RWPE2 (cell line): ENCODE measurements around the gene VPS13C.

Experiments used
- ATAC-seq: fragments of 200-7000 bp; cut with Tn5 transposase; 3 replicates; pipeline ENCODE4 v1.9.1; 2021; ENCODE audit warnings: low read depth
- DNase-seq: peaks from one replicate; pipeline ENCODE4 v3.0.0-alpha.2; 2020; ENCODE audit warnings: low spot score
- H3K27ac ChIP-seq: fragments of 450-650 bp; 2 replicates; pipeline ENCODE4 v1.5.1; 2017; ENCODE audit warnings: mild to moderate bottlenecking; ENCODE audit not compliant: poor library complexity, severe bottlenecking
- H3K27me3 ChIP-seq: fragments of 250-450 bp; sonication (Bioruptor Pico); 2 replicates; pipeline ENCODE4 v1.5.1; 2021; ENCODE audit warnings: mild to moderate bottlenecking, moderate library complexity; ENCODE audit not compliant: insufficient read depth, poor library complexity, severe bottlenecking
- H3K36me3 ChIP-seq: fragments of 250-450 bp; sonication (Bioruptor Pico); 2 replicates; pipeline ENCODE4 v1.5.1; 2020; ENCODE audit warnings: low read depth, mild to moderate bottlenecking, moderate library complexity
- H3K4me1 ChIP-seq: fragments of 250-450 bp; sonication (Bioruptor Pico); 2 replicates; pipeline ENCODE4 v1.5.1; 2021; ENCODE audit warnings: mild to moderate bottlenecking, moderate library complexity; ENCODE audit not compliant: insufficient read depth, poor library complexity, severe bottlenecking
- H3K4me3 ChIP-seq: fragments of 250-450 bp; sonication (Bioruptor Pico); 2 replicates; pipeline ENCODE4 v1.5.1; 2021; ENCODE audit warnings: mild to moderate bottlenecking, moderate library complexity; ENCODE audit not compliant: severe bottlenecking
- H3K9me3 ChIP-seq: fragments of 250-450 bp; sonication (Bioruptor Pico); 2 replicates; pipeline ENCODE4 v1.5.1; 2021; ENCODE audit warnings: mild to moderate bottlenecking, moderate library complexity; ENCODE audit not compliant: severe bottlenecking
- CTCF ChIP-seq: fragments of 450-650 bp; IDR thresholded peaks from one replicate; pipeline ENCODE4 v1.5.1; 2017; ENCODE audit warnings: mild to moderate bottlenecking, moderate library complexity; ENCODE audit not compliant: poor library complexity, severe bottlenecking

VPS13C gene

GRCh38 chr15:61869656-61870055 is 190.6 kb downstream of the VPS13C start:
- H3K4me3 ChIP-seq = no peak overlapping the region
- no peaks in the 10 kb centered on the region for H3K27me3 ChIP-seq
- H3K4me1 ChIP-seq = no peaks in the 10 kb centered on the region
- DNase-seq = no peak
- no peak for ATAC-seq
- no peak overlapping the region for H3K27ac ChIP-seq
- peaks cover 37% of the 10 kb centered on the region for H3K36me3 ChIP-seq
- no peak for TF ChIP-seq CTCF
- H3K9me3 ChIP-seq = no peaks in the 10 kb centered on the region

DNA sequence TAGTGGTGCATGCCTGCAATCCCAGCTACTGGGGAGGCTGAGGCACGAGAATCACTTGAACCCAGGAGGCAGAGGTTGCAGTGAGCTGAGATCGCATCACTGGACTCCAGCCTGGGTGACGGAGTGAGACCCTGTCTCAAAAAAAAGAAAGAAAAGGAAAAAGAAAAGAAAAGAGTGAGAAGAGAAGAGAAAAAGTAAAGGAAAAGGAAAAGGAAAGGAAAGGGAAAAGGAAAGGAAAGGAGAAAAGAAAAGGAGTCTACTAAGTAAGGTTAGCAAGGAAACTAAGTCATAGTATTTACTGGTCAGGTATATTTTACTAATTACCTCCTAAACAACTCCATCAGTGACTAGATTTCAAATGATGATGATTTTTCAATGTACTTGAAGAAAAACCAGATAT is 198.3 kb downstream of the VPS13C start:
- H3K36me3 ChIP-seq = peaks cover 6% of the 10 kb centered on the region; the same call in 1 of the 2 replicates
- no peak for TF ChIP-seq CTCF
- ATAC-seq (no peak), DNase-seq (no peak)
- no peaks in the 10 kb centered on the region for H3K27me3 ChIP-seq
- H3K4me1 ChIP-seq = no peaks in the 10 kb centered on the region
- no peak overlapping the region for H3K27ac ChIP-seq
- H3K9me3 ChIP-seq = no peaks in the 10 kb centered on the region
- H3K4me3 ChIP-seq = no peak overlapping the region

- no peak for DNase-seq
- Histone ChIP-seq H3K4me3 (no peak overlapping the region), H3K4me1 (no peaks in the 10 kb centered on the region)
Measured at GRCh38 chr15:61857169-61857829, 202.9 kb downstream of the VPS13C start.

GRCh38 chr15:61856295-61856694 is 204.0 kb downstream of the VPS13C start:
- no peak overlapping the region for H3K4me3 ChIP-seq
- H3K9me3 ChIP-seq = no peaks in the 10 kb centered on the region
- no peak for ATAC-seq
- no peaks in the 10 kb centered on the region for H3K4me1 ChIP-seq
- no peaks in the 10 kb centered on the region for H3K27me3 ChIP-seq
- peaks cover 11% of the 10 kb centered on the region; the same call in 1 of the 2 replicates for H3K36me3 ChIP-seq
- no peak for TF ChIP-seq CTCF
- DNase-seq = no peak
- H3K27ac ChIP-seq = no peak overlapping the region

More at GRCh38 chr15:61857169-61857829, 202.9 kb downstream of the VPS13C start:
- Histone ChIP-seq H3K27me3 (no peaks in the 10 kb centered on the region), H3K9me3 (no peaks in the 10 kb centered on the region), H3K36me3 (peaks cover 11% of the 10 kb centered on the region; the same call in 1 of the 2 replicates), H3K27ac (no peak overlapping the region)
- no peak for TF ChIP-seq CTCF
- no peak for ATAC-seq

- H3K27ac ChIP-seq = no peak overlapping the region
- no peaks in the 10 kb centered on the region for H3K9me3 ChIP-seq
- no peaks in the 10 kb centered on the region for H3K4me1 ChIP-seq
- ATAC-seq (no peak), DNase-seq (no peak)
- no peak overlapping the region for H3K4me3 ChIP-seq
- peaks cover 11% of the 10 kb centered on the region; the same call in 1 of the 2 replicates for H3K36me3 ChIP-seq
- TF ChIP-seq CTCF = no peak
- H3K27me3 ChIP-seq = no peaks in the 10 kb centered on the region
Measured at GRCh38 chr15:61853195-61853594, 207.1 kb downstream of the VPS13C start.
